Calu3 (cell line): Measurements from ENCODE around the gene CDK12. TPM values are rescaled to one million over a fixed set of nuclear protein-coding genes. Genes with fewer than 3 reads are reported as not detected.

Experiments
- BruUV-seq: library from RNA; stranded (reverse); fragments of 400-500 nt; replicated peaks from 2 replicates; lab custom pipeline; 2021; lab: Mats Ljungman, UMichigan
- CTCF ChIA-PET: fragments of 300-600 bp; sonication (Branson Sonifier 250); formaldehyde crosslinking; loops from one replicate; lab custom pipeline; 2022; ENCODE audit warnings: antibody characterized with exemption; lab: Charles Lee
- DNase-seq: peaks from one replicate; pipeline ENCODE4 v3.0.0; 2022
- H3K27ac Mint-ChIP-seq: one replicate; pipeline ENCODE4 v1.8.0; 2022; ENCODE audit warnings: mixed read lengths; ENCODE audit not compliant: unreplicated experiment
- H3K27me3 Mint-ChIP-seq: one replicate; pipeline ENCODE4 v1.8.0; 2022; ENCODE audit warnings: mixed read lengths; ENCODE audit not compliant: unreplicated experiment
- H3K36me3 Mint-ChIP-seq: one replicate; pipeline ENCODE4 v1.8.0; 2022; ENCODE audit warnings: mild to moderate bottlenecking, moderate library complexity, mixed read lengths; ENCODE audit not compliant: insufficient read depth, unreplicated experiment
- H3K4me1 Mint-ChIP-seq: one replicate; pipeline ENCODE4 v1.8.0; 2022; ENCODE audit warnings: mild to moderate bottlenecking, low read depth, mixed read lengths; ENCODE audit not compliant: unreplicated experiment
- H3K4me3 Mint-ChIP-seq: one replicate; pipeline ENCODE4 v1.8.0; 2022; ENCODE audit warnings: mild to moderate bottlenecking, low read depth, moderate library complexity, mixed read lengths; ENCODE audit not compliant: unreplicated experiment
- H3K9me3 Mint-ChIP-seq: one replicate; pipeline ENCODE4 v1.8.0; 2022; ENCODE audit warnings: low read depth, mixed read lengths; ENCODE audit not compliant: unreplicated experiment
- intact Hi-C: fragments of 100-400 bp; cut with micrococcal nuclease; formaldehyde crosslinking; loops from one replicate; pipeline ENCODE4 v1.10.0; 2022; ENCODE audit not compliant: unreplicated experiment
- total RNA-seq: library from RNA; stranded (reverse); gene quantifications from 2 replicates; pipeline ENCODE4 v1.2.3, GENCODE V29; 2022
- TF ChIP-seq, protein P1 (sequence below): fragments of 200-600 bp; IDR thresholded peaks from one replicate; pipeline ENCODE4 v1.8.0; 2022; ENCODE audit warnings: antibody characterized with exemption; ENCODE audit not compliant: unreplicated experiment

Gene CDK12
- total RNA-seq, 1 experiment from 2014 or later: 321 TPM

DNA sequence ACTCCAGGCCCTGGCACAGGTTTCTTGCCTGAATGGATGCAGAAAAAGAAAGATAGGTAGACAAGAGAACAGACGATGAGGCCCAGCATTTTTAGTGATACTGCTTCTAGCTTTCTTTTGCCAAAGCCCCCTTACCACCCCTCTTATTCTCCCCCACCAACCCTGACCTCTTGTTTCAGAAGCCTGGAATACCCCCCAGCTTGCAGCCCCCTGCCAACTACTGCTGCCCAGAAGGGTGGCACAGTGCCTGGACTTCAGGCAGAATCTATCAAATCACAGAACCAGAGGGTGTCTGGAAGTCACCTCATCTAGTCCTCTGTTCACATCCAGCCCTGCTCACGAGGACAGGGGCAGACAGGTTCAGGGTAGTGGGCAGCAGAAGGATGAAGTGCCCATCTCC lies 110.8 kb downstream of the CDK12 start:
- Mint-ChIP-seq H3K4me3 (no peak overlapping the region), H3K27me3 (peaks cover 17% of the 10 kb centered on the region), H3K9me3 (peaks cover 6% of the 10 kb centered on the region), H3K36me3 (peaks cover 28% of the 10 kb centered on the region), H3K27ac (no peak overlapping the region), H3K4me1 (peaks cover 7% of the 10 kb centered on the region)
- no TSS peak for BruUV-seq
- TF ChIP-seq, protein P1, sequence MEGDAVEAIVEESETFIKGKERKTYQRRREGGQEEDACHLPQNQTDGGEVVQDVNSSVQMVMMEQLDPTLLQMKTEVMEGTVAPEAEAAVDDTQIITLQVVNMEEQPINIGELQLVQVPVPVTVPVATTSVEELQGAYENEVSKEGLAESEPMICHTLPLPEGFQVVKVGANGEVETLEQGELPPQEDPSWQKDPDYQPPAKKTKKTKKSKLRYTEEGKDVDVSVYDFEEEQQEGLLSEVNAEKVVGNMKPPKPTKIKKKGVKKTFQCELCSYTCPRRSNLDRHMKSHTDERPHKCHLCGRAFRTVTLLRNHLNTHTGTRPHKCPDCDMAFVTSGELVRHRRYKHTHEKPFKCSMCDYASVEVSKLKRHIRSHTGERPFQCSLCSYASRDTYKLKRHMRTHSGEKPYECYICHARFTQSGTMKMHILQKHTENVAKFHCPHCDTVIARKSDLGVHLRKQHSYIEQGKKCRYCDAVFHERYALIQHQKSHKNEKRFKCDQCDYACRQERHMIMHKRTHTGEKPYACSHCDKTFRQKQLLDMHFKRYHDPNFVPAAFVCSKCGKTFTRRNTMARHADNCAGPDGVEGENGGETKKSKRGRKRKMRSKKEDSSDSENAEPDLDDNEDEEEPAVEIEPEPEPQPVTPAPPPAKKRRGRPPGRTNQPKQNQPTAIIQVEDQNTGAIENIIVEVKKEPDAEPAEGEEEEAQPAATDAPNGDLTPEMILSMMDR: no peak
- no peak for DNase-seq
- intact Hi-C loops: no loop called here
- CTCF ChIA-PET: interaction anchor here (0.6 to 1.4 kb wide), 5 partner anchors 10 to 50 kb away, joined by 3 to 8 read pairs (median 3); no protein-coding TSS in a partner anchor

DNA sequence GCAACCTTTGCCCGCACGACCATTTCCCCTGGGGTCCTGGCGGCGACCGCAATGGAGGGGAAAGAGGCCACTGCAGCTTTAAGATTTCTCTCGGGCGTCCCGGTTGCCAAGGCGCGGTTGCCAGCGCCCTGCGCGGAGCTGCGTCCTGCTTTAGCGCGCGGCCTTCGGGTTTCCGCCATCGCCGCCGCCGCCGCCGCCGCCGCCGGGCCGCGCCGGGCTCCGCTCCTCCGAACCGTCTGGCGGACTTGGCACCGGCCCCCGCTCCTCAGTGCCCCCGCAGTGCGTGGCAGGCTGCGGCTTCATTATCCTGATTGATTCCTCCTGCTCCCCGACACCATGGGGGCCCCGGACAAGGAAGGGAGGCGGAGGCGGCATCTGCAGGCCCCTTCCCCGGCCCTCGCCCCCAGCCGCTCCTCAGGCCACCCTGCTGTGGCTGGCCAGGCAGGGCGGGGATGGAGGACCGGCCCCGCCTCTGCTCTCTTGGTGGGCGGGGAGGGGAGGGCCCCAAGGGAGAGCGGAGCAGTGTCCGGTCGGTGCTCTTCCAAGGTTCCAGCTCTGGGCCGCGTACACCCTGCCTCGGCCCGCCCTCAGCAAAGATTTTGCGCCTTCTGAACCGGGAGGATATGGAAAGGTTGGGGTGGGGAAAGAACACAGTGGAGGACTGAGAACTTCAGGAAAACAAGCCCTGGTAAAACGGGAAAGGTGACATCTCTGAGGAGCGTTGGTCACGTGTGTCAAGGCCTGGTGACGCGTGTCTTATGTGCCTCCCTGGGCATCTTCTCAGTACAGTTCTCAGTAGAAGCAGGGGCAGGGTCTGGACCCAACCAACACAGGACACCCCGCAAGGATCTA lies 112.4 kb downstream of the CDK12 start:
- H3K4me3 Mint-ChIP-seq: peak overlapping the region; percentile 81
- peak; percentile 93 for DNase-seq
- peaks cover 28% of the 10 kb centered on the region for H3K36me3 Mint-ChIP-seq
- H3K27ac Mint-ChIP-seq: peak overlapping the region; percentile 74
- TF ChIP-seq, protein P1: no peak
- peaks cover 7% of the 10 kb centered on the region for H3K4me1 Mint-ChIP-seq
- H3K27me3 Mint-ChIP-seq: peaks cover 29% of the 10 kb centered on the region
- intact Hi-C loops: no loop called here
- no TSS peak for BruUV-seq
- CTCF ChIA-PET: interaction anchor here (0.6 to 2.0 kb wide), 18 partner anchors 9 to 275 kb away, joined by 3 to 26 read pairs (median 4); partner anchors contain the start of genes CDK12 and PGAP3
- peaks cover 6% of the 10 kb centered on the region for H3K9me3 Mint-ChIP-seq

- intact Hi-C loops: no loop called here
- TF ChIP-seq, protein P1: peak; percentile 99
- no peak overlapping the region for H3K27ac Mint-ChIP-seq
- H3K36me3 Mint-ChIP-seq: peaks cover 21% of the 10 kb centered on the region
- H3K27me3 Mint-ChIP-seq: peaks cover 55% of the 10 kb centered on the region
- peaks cover 3% of the 10 kb centered on the region for H3K9me3 Mint-ChIP-seq
- H3K4me1 Mint-ChIP-seq: peaks cover 7% of the 10 kb centered on the region
- H3K4me3 Mint-ChIP-seq: no peak overlapping the region
- CTCF ChIA-PET: interaction anchor here (0.5 to 4.3 kb wide), 26 partner anchors 9 to 405 kb away, joined by 3 to 29 read pairs (median 5); partner anchors contain the start of gene PSMD3
- peak; percentile 78 for DNase-seq
- BruUV-seq: no TSS peak
These were observed 114.9 kb downstream of the CDK12 start for GRCh38 chr17:39576187-39576586.

DNA sequence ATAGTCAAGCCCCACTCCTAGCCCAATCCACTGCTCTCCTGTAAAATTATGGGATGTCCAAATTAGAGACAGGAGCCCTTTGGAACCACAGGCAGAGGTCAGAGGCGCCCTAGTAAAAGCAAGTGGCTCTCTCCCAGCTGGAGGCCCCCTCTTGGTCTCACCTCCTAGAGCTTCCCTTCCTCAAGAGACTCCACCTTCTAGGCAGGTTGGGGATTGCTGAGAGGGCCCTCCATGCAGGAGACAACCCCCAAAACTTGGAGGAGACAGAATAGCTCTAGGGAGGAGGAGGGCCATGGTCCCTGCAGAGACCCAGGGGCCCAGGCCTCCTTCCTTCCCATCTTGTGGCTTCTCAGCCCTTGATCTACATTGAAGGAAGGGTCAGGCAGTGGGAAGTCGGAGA lies 117.0 kb downstream of the CDK12 start:
- TF ChIP-seq, protein P1: no peak
- H3K4me3 Mint-ChIP-seq: no peak overlapping the region
- H3K27me3 Mint-ChIP-seq: peaks cover 75% of the 10 kb centered on the region
- no peak overlapping the region for H3K27ac Mint-ChIP-seq
- DNase-seq: no peak
- peaks cover 7% of the 10 kb centered on the region for H3K4me1 Mint-ChIP-seq
- BruUV-seq: no TSS peak
- no peaks in the 10 kb centered on the region for H3K9me3 Mint-ChIP-seq
- intact Hi-C loops: no loop called here
- CTCF ChIA-PET: interaction anchor here (0.5 to 4.3 kb wide), 12 partner anchors 10 to 361 kb away, joined by 3 to 30 read pairs (median 6); partner anchors contain the start of gene FBXL20
- H3K36me3 Mint-ChIP-seq: peaks cover 11% of the 10 kb centered on the region
